ENCODE results near the gene P2RY6. TPM values are rescaled to one million over a fixed set of nuclear protein-coding genes. Genes with fewer than 3 reads are reported as not detected.

The P2RY6 gene
- total and polyA plus RNA-seq, 8 donors: 0.29 to 2.9 (median 1.3) TPM; not detected in 3

- Histone ChIP-seq H3K4me1 (peaks cover 37 to 87% (median 63%) of the 10 kb centered on the region in 4 donors), H3K4me3 (no peak overlapping the region), H3K36me3 (peaks cover 0 to 9% (median 0%) of the 10 kb centered on the region in 4 donors), H3K27ac (peak overlapping the region; percentile 31 to 80 (median 70)), H3K27me3 (no peaks in the 10 kb centered on the region), H3K9me3 (no peaks in the 10 kb centered on the region)
- DNase-seq: peak; percentile 65 to 89
- WGBS, 5 donors: 35 to 45% (median 38%) methylated on average over 6 of the region's 6 CpGs
- TF ChIP-seq, protein P1, sequence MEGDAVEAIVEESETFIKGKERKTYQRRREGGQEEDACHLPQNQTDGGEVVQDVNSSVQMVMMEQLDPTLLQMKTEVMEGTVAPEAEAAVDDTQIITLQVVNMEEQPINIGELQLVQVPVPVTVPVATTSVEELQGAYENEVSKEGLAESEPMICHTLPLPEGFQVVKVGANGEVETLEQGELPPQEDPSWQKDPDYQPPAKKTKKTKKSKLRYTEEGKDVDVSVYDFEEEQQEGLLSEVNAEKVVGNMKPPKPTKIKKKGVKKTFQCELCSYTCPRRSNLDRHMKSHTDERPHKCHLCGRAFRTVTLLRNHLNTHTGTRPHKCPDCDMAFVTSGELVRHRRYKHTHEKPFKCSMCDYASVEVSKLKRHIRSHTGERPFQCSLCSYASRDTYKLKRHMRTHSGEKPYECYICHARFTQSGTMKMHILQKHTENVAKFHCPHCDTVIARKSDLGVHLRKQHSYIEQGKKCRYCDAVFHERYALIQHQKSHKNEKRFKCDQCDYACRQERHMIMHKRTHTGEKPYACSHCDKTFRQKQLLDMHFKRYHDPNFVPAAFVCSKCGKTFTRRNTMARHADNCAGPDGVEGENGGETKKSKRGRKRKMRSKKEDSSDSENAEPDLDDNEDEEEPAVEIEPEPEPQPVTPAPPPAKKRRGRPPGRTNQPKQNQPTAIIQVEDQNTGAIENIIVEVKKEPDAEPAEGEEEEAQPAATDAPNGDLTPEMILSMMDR (IDR thresholded peaks at IDR 0.05): no peak
- peak in 1 of 3 donors; percentile 61 for TF ChIP-seq POLR2AphosphoS5 (IDR thresholded peaks at IDR 0.05)
- intact Hi-C loops (cut with DNase I; ENCODE audit: low total_unique reads): loop anchor here (5.0 kb wide), 1 partner anchor 32 kb away; no protein-coding TSS in a partner anchor
Observed at GRCh38 chr11:73334384-73335203, 62.5 kb downstream of the P2RY6 start.

- intact Hi-C loops (cut with DNase I; ENCODE audit: low total_unique reads): loop anchor here (5.0 kb wide), 1 partner anchor 33 kb away; no protein-coding TSS in a partner anchor
- peaks cover 0 to 9% (median 0%) of the 10 kb centered on the region in 4 donors for H3K36me3 ChIP-seq
Observed at GRCh38 chr11:73335204-73335923, 63.2 kb downstream of the P2RY6 start.

GRCh38 chr11:73337846-73338245 is 65.7 kb downstream of the P2RY6 start:
- intact Hi-C loops (cut with DNase I; ENCODE audit: low total_unique reads): loop anchor here (5.0 kb wide), 1 partner anchor 36 kb away; no protein-coding TSS in a partner anchor
- H3K27ac ChIP-seq: peak overlapping the region in 3 of 5 donors; percentile 14 to 65 (median 17)
- peaks cover 0 to 9% (median 0%) of the 10 kb centered on the region in 4 donors for H3K36me3 ChIP-seq
- H3K9me3 ChIP-seq: no peaks in the 10 kb centered on the region
- DNase-seq: no peak
- no peak overlapping the region for H3K4me3 ChIP-seq
- H3K27me3 ChIP-seq: no peaks in the 10 kb centered on the region
- peaks cover 30 to 75% (median 53%) of the 10 kb centered on the region in 4 donors for H3K4me1 ChIP-seq
- TF ChIP-seq, protein P1 (IDR thresholded peaks at IDR 0.05): no peak
- TF ChIP-seq EP300 (IDR thresholded peaks at IDR 0.05) (no peak), POLR2AphosphoS5 (IDR thresholded peaks at IDR 0.05) (no peak), POLR2A (IDR thresholded peaks at IDR 0.05) (no peak)
- 81 to 92% (median 91%) methylated on average over 2 of the region's 2 CpGs; no CpG with 5 or more reads in 1 of the 5 donors for WGBS, 5 donors

More at GRCh38 chr11:73335204-73335923, 63.2 kb downstream of the P2RY6 start:
- Histone ChIP-seq H3K27me3 (no peaks in the 10 kb centered on the region), H3K27ac (peak overlapping the region in 4 of 5 donors; percentile 42 to 80 (median 72)), H3K4me1 (peaks cover 37 to 86% (median 62%) of the 10 kb centered on the region in 4 donors), H3K4me3 (no peak overlapping the region), H3K9me3 (no peaks in the 10 kb centered on the region)
- 7 to 18% (median 14%) methylated on average over 3 to 4 of the region's 4 CpGs for WGBS, 5 donors
- DNase-seq: peak; percentile 87 to 94
- TF ChIP-seq POLR2A (IDR thresholded peaks at IDR 0.05): no peak
- TF ChIP-seq, protein P1 (IDR thresholded peaks at IDR 0.05): peak in 6 of 7 experiments; percentile 24 to 99 (median 96)
- TF ChIP-seq POLR2AphosphoS5 (IDR thresholded peaks at IDR 0.05): peak in 1 of 3 donors; percentile 70

GRCh38 chr11:73338279-73338678 is 66.1 kb downstream of the P2RY6 start:
- Histone ChIP-seq H3K27ac (peak overlapping the region in 2 of 5 donors; percentile 14 to 65), H3K4me1 (peaks cover 34 to 75% (median 55%) of the 10 kb centered on the region in 4 donors), H3K27me3 (no peaks in the 10 kb centered on the region), H3K36me3 (peaks cover 0 to 9% (median 0%) of the 10 kb centered on the region in 4 donors), H3K9me3 (no peaks in the 10 kb centered on the region), H3K4me3 (no peak overlapping the region)
- no peak for TF ChIP-seq POLR2A (IDR thresholded peaks at IDR 0.05)
- TF ChIP-seq, protein P1 (IDR thresholded peaks at IDR 0.05): no peak
- no peak for TF ChIP-seq POLR2AphosphoS5 (IDR thresholded peaks at IDR 0.05)
- TF ChIP-seq EP300 (IDR thresholded peaks at IDR 0.05): no peak
- no peak for DNase-seq
- intact Hi-C loops (cut with DNase I; ENCODE audit: low total_unique reads): loop anchor here (5.0 kb wide), 1 partner anchor 36 kb away; no protein-coding TSS in a partner anchor
- 73 to 93% (median 81%) methylated on average over 3 to 4 of the region's 4 CpGs for WGBS, 5 donors

Data from stomach (tissue), 9 donors.